Mesenchymal stem cell (in vitro differentiated cells and primary cell): ENCODE results near the gene TUBA3C.
"Not testable (repeated sequence)": the region's sequence is repeated elsewhere in the genome, so short reads cannot be mapped to it uniquely, and the experiment has no call there.

ENCODE experiments used
- DNase-seq: peaks from one replicate; pipeline ENCODE4 v3.0.0-alpha.2; 2013
- H2AFZ ChIP-seq: one replicate; pipeline ENCODE4 v1.6.1; 2013; ENCODE audit warnings: low read depth, mild to moderate bottlenecking, control low read depth, inconsistent platforms, low read length, moderate library complexity
- H2AK5ac ChIP-seq: 2 replicates; pipeline ENCODE4 v1.6.1; 2013; ENCODE audit warnings: low read length, moderate library complexity, mild to moderate bottlenecking, inconsistent platforms; ENCODE audit not compliant: severe bottlenecking
- H2BK120ac ChIP-seq: one replicate; pipeline ENCODE4 v1.6.1; 2013; ENCODE audit warnings: low read depth, mild to moderate bottlenecking, inconsistent platforms, low read length, moderate library complexity
- H2BK12ac ChIP-seq, 2 experiments: one replicate each; pipeline ENCODE4 v1.6.1; 2013; ENCODE audit warnings: inconsistent platforms in 2 of 2, low read length in 2 of 2, mild to moderate bottlenecking in 2 of 2, moderate library complexity in 2 of 2, control low read depth in 1 of 2
- H2BK15ac ChIP-seq: one replicate; pipeline ENCODE4 v1.6.1; 2013; ENCODE audit warnings: mild to moderate bottlenecking, low read depth, inconsistent platforms; ENCODE audit not compliant: poor library complexity, severe bottlenecking
- H2BK5ac ChIP-seq: 2 replicates; pipeline ENCODE4 v1.6.1; 2013; ENCODE audit warnings: low read depth, mild to moderate bottlenecking, low read length, control low read depth, inconsistent platforms; ENCODE audit not compliant: poor library complexity, severe bottlenecking
- H3K14ac ChIP-seq, 2 experiments: one replicate each; pipeline ENCODE4 v1.6.1; 2013; ENCODE audit warnings: inconsistent platforms in 2 of 2, low read length in 2 of 2, control low read depth in 1 of 2, mild to moderate bottlenecking in 1 of 2, moderate library complexity in 1 of 2
- H3K18ac ChIP-seq, 2 experiments: one replicate each; pipeline ENCODE4 v1.6.1; 2013; ENCODE audit warnings: inconsistent platforms in 2 of 2, low read length in 2 of 2, control low read depth in 1 of 2, low read depth in 1 of 2, mild to moderate bottlenecking in 1 of 2
- H3K23ac ChIP-seq, 2 experiments: one replicate each; pipeline ENCODE4 v1.6.1; 2013; ENCODE audit warnings: inconsistent platforms in 2 of 2, low read length in 2 of 2, mild to moderate bottlenecking in 2 of 2, moderate library complexity in 2 of 2, control low read depth in 1 of 2
- H3K27ac ChIP-seq: 2 replicates; pipeline ENCODE4 v1.5.1; 2013; ENCODE audit warnings: mild to moderate bottlenecking, moderate library complexity, low read length, control low read depth, inconsistent platforms; ENCODE audit not compliant: poor library complexity, severe bottlenecking
- H3K27me3 ChIP-seq, 2 experiments: 2 replicates each; pipeline versions ENCODE4 v1.6.1 to v1.7.0; 2013; ENCODE audit warnings: low read length in 2 of 2, mild to moderate bottlenecking in 2 of 2, moderate library complexity in 2 of 2, control low read depth in 1 of 2, inconsistent platforms in 1 of 2; ENCODE audit not compliant: control insufficient read depth in 1 of 2, insufficient read depth in 1 of 2
- H3K36me3 ChIP-seq, 2 experiments: 2 replicates each; pipeline versions ENCODE4 v1.6.1 to v1.7.0; 2013; ENCODE audit warnings: low read length in 2 of 2, control low read depth in 1 of 2, inconsistent platforms in 1 of 2, low read depth in 1 of 2, mild to moderate bottlenecking in 1 of 2; ENCODE audit not compliant: insufficient read depth in 2 of 2, control insufficient read depth in 1 of 2
- H3K4ac ChIP-seq, 2 experiments: one replicate each; pipeline ENCODE4 v1.6.1; 2013; ENCODE audit warnings: inconsistent platforms in 2 of 2, low read length in 2 of 2, mild to moderate bottlenecking in 2 of 2, moderate library complexity in 2 of 2, control low read depth in 1 of 2, low read depth in 1 of 2
- H3K4me1 ChIP-seq: 2 replicates; pipeline ENCODE4 v1.6.1; 2013; ENCODE audit warnings: low read depth, low read length, control low read depth; ENCODE audit not compliant: control insufficient read depth, insufficient read depth
- H3K4me2 ChIP-seq: 2 replicates; pipeline ENCODE4 v1.6.1; 2013; ENCODE audit warnings: low read length, mild to moderate bottlenecking, inconsistent platforms; ENCODE audit not compliant: poor library complexity, severe bottlenecking
- H3K4me3 ChIP-seq, 2 experiments: 2 replicates each; pipeline versions ENCODE4 v1.5.1 to v1.7.0; 2013; ENCODE audit warnings: low read length in 2 of 2, mild to moderate bottlenecking in 2 of 2, control low read depth in 1 of 2, low read depth in 1 of 2; ENCODE audit not compliant: insufficient read depth in 1 of 2
- H3K79me1 ChIP-seq: replicated peaks from 2 replicates; pipeline ENCODE4 v1.6.1; 2013; ENCODE audit warnings: mild to moderate bottlenecking, control low read depth, low read length, inconsistent platforms; ENCODE audit not compliant: poor library complexity, severe bottlenecking
- H3K9ac ChIP-seq: 2 replicates; pipeline ENCODE4 v1.7.0; 2013; ENCODE audit warnings: mild to moderate bottlenecking, low read length, moderate library complexity
- H3K9me3 ChIP-seq: 2 replicates; pipeline ENCODE4 v1.7.0; 2013; ENCODE audit warnings: mild to moderate bottlenecking, low read length; ENCODE audit not compliant: control insufficient read depth
- H4K8ac ChIP-seq: one replicate; pipeline ENCODE4 v1.6.1; 2013; ENCODE audit warnings: inconsistent platforms, mild to moderate bottlenecking, low read length, moderate library complexity
- H4K91ac ChIP-seq: one replicate; pipeline ENCODE4 v1.6.1; 2013; ENCODE audit warnings: mild to moderate bottlenecking, low read length, inconsistent platforms
- WGBS: methylation state at CpG from one replicate; pipeline ENCODE4 v1.1.7; 2013; ENCODE audit warnings: mixed read lengths; 5-methylcytosine and 5-hydroxymethylcytosine counted together

The TUBA3C gene

GRCh38 chr13:19178901-19179593 is 2.6 kb downstream of the TUBA3C start:
- Histone ChIP-seq H3K27me3 (no peaks in the 10 kb centered on the region), H3K4me1 (no peaks in the 10 kb centered on the region), H3K14ac (no peak overlapping the region), H3K4me2 (no peak overlapping the region), H2BK15ac (no peak overlapping the region), H3K27ac (no peak overlapping the region), H4K91ac (no peak overlapping the region), H2BK5ac (no peak overlapping the region), H3K79me1 (no peaks in the 10 kb centered on the region), H2AFZ (no peak overlapping the region), H3K23ac (no peak overlapping the region), H3K9ac (no peak overlapping the region), H2BK120ac (no peak overlapping the region), H4K8ac (no peak overlapping the region), H2AK5ac (no peak overlapping the region), H3K36me3 (no peaks in the 10 kb centered on the region), H3K4ac (no peak overlapping the region), H3K9me3 (peaks cover 5% of the 10 kb centered on the region), H2BK12ac (no peak overlapping the region), H3K18ac (no peak overlapping the region), H3K4me3 (no peak overlapping the region)
- no peak for DNase-seq
- WGBS: 78% methylated on average over 13 of the region's 15 CpGs

DNA sequence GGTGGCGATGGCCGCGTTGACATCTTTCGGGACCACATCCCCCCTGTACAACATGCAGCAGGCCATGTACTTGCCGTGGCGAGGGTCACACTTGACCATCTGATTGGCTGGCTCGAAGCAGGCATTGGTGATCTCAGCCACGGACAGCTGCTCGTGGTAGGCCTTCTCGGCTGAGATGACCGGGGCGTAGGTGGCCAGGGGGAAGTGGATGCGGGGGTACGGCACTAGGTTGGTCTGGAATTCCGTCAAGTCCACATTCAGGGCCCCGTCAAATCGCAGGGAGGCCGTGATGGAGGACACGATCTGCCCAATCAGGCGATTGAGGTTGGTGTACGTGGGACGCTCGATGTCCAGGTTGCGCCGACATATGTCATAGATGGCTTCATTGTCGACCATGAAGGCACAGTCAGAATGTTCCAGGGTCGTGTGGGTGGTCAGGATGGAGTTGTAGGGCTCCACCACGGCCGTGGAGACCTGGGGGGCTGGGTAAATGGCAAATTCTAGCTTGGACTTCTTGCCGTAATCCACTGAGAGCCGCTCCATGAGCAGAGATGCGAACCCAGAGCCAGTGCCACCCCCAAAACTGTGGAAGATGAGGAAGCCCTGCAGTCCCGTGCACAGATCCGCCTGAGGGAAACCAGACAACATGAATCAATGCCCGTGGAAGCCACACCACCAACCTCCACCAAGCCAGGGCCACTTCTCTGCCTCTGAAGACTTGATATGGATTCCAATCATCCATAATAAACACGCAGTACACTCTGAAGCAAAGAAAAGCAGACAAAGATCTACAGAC is 4.4 kb downstream of the TUBA3C start:
- H3K27me3 ChIP-seq, H3K79me1 ChIP-seq, H3K4me1 ChIP-seq, H3K36me3 ChIP-seq, H2BK120ac ChIP-seq, H2BK15ac ChIP-seq, H3K23ac ChIP-seq, H2AK5ac ChIP-seq, H3K14ac ChIP-seq, H2BK12ac ChIP-seq, DNase-seq, H3K4ac ChIP-seq, H3K27ac ChIP-seq, H3K9me3 ChIP-seq, H3K4me3 ChIP-seq, H3K18ac ChIP-seq, H3K9ac ChIP-seq, H2AFZ ChIP-seq, H3K4me2 ChIP-seq, H4K91ac ChIP-seq, H4K8ac ChIP-seq, H2BK5ac ChIP-seq: not testable (repeated sequence)
- WGBS: 81% methylated on average over 34 of the region's 36 CpGs

GRCh38 chr13:19173752-19174151 is 7.9 kb downstream of the TUBA3C start:
- H2BK5ac ChIP-seq: no peak overlapping the region
- no peak overlapping the region for H3K4me2 ChIP-seq
- no peak overlapping the region for H4K91ac ChIP-seq
- no peaks in the 10 kb centered on the region for H3K4me1 ChIP-seq
- no peak overlapping the region for H3K18ac ChIP-seq
- peaks cover 5% of the 10 kb centered on the region for H3K9me3 ChIP-seq
- H3K27ac ChIP-seq: no peak overlapping the region
- H3K9ac ChIP-seq: no peak overlapping the region
- no peaks in the 10 kb centered on the region for H3K79me1 ChIP-seq
- 80% methylated on average over 16 of the region's 16 CpGs for WGBS
- no peak for DNase-seq
- H3K4ac ChIP-seq: no peak overlapping the region
- no peak overlapping the region for H4K8ac ChIP-seq
- H3K36me3 ChIP-seq: no peaks in the 10 kb centered on the region
- no peak overlapping the region for H3K14ac ChIP-seq
- H2BK12ac ChIP-seq: no peak overlapping the region
- H3K27me3 ChIP-seq: no peaks in the 10 kb centered on the region
- H2BK15ac ChIP-seq: no peak overlapping the region
- no peak overlapping the region for H2BK120ac ChIP-seq
- no peak overlapping the region for H3K4me3 ChIP-seq
- H2AFZ ChIP-seq: no peak overlapping the region
- H2AK5ac ChIP-seq: no peak overlapping the region
- H3K23ac ChIP-seq: no peak overlapping the region

DNA sequence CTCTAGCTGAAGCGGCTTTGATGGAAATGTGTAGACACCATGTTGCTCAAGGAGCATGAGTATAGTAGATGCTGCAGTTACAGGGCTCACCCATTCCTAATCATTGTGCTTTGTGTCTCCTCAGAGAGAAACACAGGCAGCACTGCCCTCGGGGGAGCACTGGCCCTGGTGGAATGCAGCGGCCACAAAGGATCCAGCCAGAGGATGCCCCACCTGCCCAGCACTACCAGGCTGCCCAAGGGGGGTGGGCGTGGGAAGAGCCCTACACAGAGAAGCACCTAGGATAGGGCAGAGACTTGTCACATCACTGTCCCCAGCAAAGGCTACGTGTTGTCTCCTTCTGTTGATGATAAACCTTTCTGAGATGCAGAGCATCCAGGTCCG is 9.0 kb downstream of the TUBA3C start:
- Histone ChIP-seq H3K9me3 (peaks cover 2% of the 10 kb centered on the region), H3K14ac (no peak overlapping the region), H2BK12ac (no peak overlapping the region), H3K36me3 (no peaks in the 10 kb centered on the region), H3K18ac (no peak overlapping the region), H2BK120ac (no peak overlapping the region), H4K8ac (no peak overlapping the region), H3K23ac (no peak overlapping the region), H2AFZ (no peak overlapping the region), H3K27me3 (no peaks in the 10 kb centered on the region), H4K91ac (no peak overlapping the region), H3K4me2 (no peak overlapping the region), H3K27ac (no peak overlapping the region), H3K79me1 (no peaks in the 10 kb centered on the region), H2BK15ac (no peak overlapping the region), H2BK5ac (no peak overlapping the region), H3K4ac (no peak overlapping the region), H3K4me3 (no peak overlapping the region), H3K4me1 (no peaks in the 10 kb centered on the region), H3K9ac (no peak overlapping the region), H2AK5ac (no peak overlapping the region)
- no peak for DNase-seq
- 50% methylated on average over 6 of the region's 6 CpGs for whole genome bisulfite sequencing
